H1 (cell line): ENCODE measurements around the gene RFC1. TPM values are rescaled to one million over a fixed set of nuclear protein-coding genes. Genes with fewer than 3 reads are reported as not detected.
"Not testable (repeated sequence)": the region's sequence is repeated elsewhere in the genome, so short reads cannot be mapped to it uniquely, and the experiment has no call there.

Source experiments
- CTCF ChIA-PET: fragments of 300-600 bp; sonication (Branson Sonifier 250); formaldehyde crosslinking; loops from one replicate; lab custom pipeline; 2021; ENCODE audit not compliant: partially characterized antibody; lab: Charles Lee
- POLR2A ChIA-PET: fragments of 300-600 bp; sonication (Branson Sonifier 250); formaldehyde crosslinking; loops from one replicate; lab custom pipeline; 2021; ENCODE audit warnings: inconsistent platforms; ENCODE audit not compliant: partially characterized antibody; lab: Charles Lee
- DNase-seq, 2 experiments: peaks; one replicate each; pipeline versions ENCODE4 v3.0.0 to v3.0.0-alpha.2; 2010 to 2022; ENCODE audit warnings: low spot score in 2 of 2, low read depth in 1 of 2, mixed read lengths in 1 of 2
- FAIRE-seq: peaks from 2 replicates; lab custom pipeline; 2011; peaks lifted over from hg19 to GRCh38; lab: Jason Lieb, UNC
- H2AFZ ChIP-seq: 2 replicates; pipeline ENCODE4 v1.8.1; 2012; ENCODE audit warnings: low read length, inconsistent platforms
- H2AK5ac ChIP-seq: 2 replicates; pipeline ENCODE4 v1.6.1; 2013; ENCODE audit warnings: low read depth, low read length
- H2BK120ac ChIP-seq: replicated peaks from 2 replicates; pipeline ENCODE3; 2013; ENCODE audit warnings: low read depth, low read length, inconsistent platforms
- H2BK12ac ChIP-seq: 2 replicates; pipeline ENCODE4 v1.6.1; 2013; ENCODE audit warnings: low read depth, low read length
- H2BK15ac ChIP-seq: 2 replicates; pipeline ENCODE4 v1.6.1; 2013; ENCODE audit warnings: low read length
- H2BK20ac ChIP-seq: 2 replicates; pipeline ENCODE4 v1.6.1; 2013; ENCODE audit warnings: low read length
- H2BK5ac ChIP-seq: 2 replicates; pipeline ENCODE4 v1.6.1; 2013; ENCODE audit warnings: low read depth, low read length
- H3K14ac ChIP-seq: 2 replicates; pipeline ENCODE4 v1.6.1; 2013; ENCODE audit warnings: inconsistent platforms; ENCODE audit not compliant: insufficient read length
- H3K18ac ChIP-seq: 2 replicates; pipeline ENCODE4 v1.6.1; 2013; ENCODE audit warnings: low read length; ENCODE audit errors: extremely low read depth
- H3K23ac ChIP-seq: 2 replicates; pipeline ENCODE4 v1.6.1; 2013; ENCODE audit warnings: inconsistent platforms; ENCODE audit not compliant: insufficient read length
- H3K23me2 ChIP-seq: 2 replicates; pipeline ENCODE4 v1.6.1; 2013; ENCODE audit warnings: low read depth, low read length
- H3K27ac ChIP-seq: 2 replicates; pipeline ENCODE4 v1.6.1; 2011; ENCODE audit warnings: low read depth, low read length, inconsistent platforms
- H3K27me3 ChIP-seq, 4 experiments: replicated peaks in 1 of 4; 1 replicate in 1 of 4; 2 replicates in 3 of 4; pipeline versions ENCODE4 v1.6.1 to v1.8.1; 2011 to 2013; ENCODE audit warnings: low read length in 3 of 4, mild to moderate bottlenecking in 3 of 4, inconsistent platforms in 2 of 4, mixed read lengths in 2 of 4, moderate library complexity in 1 of 4; ENCODE audit not compliant: control insufficient read depth in 3 of 4, insufficient read depth in 3 of 4; ENCODE audit errors: extremely low read depth in 1 of 4
- H3K36me3 ChIP-seq, 4 experiments: 2 replicates each; pipeline versions ENCODE4 v1.6.1 to v1.8.1; 2011 to 2013; ENCODE audit warnings: mild to moderate bottlenecking in 4 of 4, low read length in 3 of 4, moderate library complexity in 2 of 4, control low read depth in 1 of 4, inconsistent platforms in 1 of 4; ENCODE audit not compliant: insufficient read depth in 4 of 4, control insufficient read depth in 2 of 4
- H3K4ac ChIP-seq: replicated peaks from 2 replicates; pipeline ENCODE3; 2013; ENCODE audit warnings: low read length, low read depth, mixed read lengths, inconsistent platforms; ENCODE audit not compliant: insufficient read length
- H3K4me1 ChIP-seq, 4 experiments: replicated peaks in 1 of 4; 1 replicate in 1 of 4; 2 replicates in 3 of 4; pipeline versions ENCODE4 v1.6.1 to v1.8.1; 2011 to 2013; ENCODE audit warnings: low read length in 3 of 4, inconsistent platforms in 2 of 4, mixed read lengths in 1 of 4; ENCODE audit not compliant: insufficient read depth in 4 of 4, control insufficient read depth in 3 of 4
- H3K4me2 ChIP-seq, 2 experiments: 2 replicates each; pipeline versions ENCODE4 v1.6.1 to v1.8.1; 2011 to 2013; ENCODE audit warnings: low read depth in 2 of 2, low read length in 2 of 2, control low read depth in 1 of 2, inconsistent platforms in 1 of 2, mild to moderate bottlenecking in 1 of 2; ENCODE audit not compliant: insufficient read depth in 1 of 2
- H3K4me3 ChIP-seq, 4 experiments: fragments of 200-600, 300-600 bp in 1 of 4; sonication (generic), shearing (Covaris generic), sonication (Bioruptor Twin) in 1 of 4; 2 replicates each; pipeline versions ENCODE4 v1.5.1 to v1.8.1; 2011 to 2016; ENCODE audit warnings: low read length in 4 of 4, low read depth in 3 of 4, control low read depth in 2 of 4, inconsistent platforms in 2 of 4, mild to moderate bottlenecking in 2 of 4, mixed read lengths in 1 of 4, moderate library complexity in 1 of 4; ENCODE audit not compliant: insufficient read depth in 2 of 4; ENCODE audit errors: extremely low read depth in 1 of 4
- H3K56ac ChIP-seq: replicated peaks from 2 replicates; pipeline ENCODE3; 2013; ENCODE audit warnings: low read depth, mild to moderate bottlenecking, mixed read lengths, low read length, inconsistent platforms; ENCODE audit not compliant: insufficient read length
- H3K79me1 ChIP-seq: 2 replicates; pipeline ENCODE4 v1.6.1; 2013; ENCODE audit warnings: low read depth, low read length, control low read depth
- H3K79me2 ChIP-seq, 2 experiments: 2 replicates each; pipeline versions ENCODE4 v1.6.1 to v1.8.1; 2012 to 2013; ENCODE audit warnings: low read length in 2 of 2, mild to moderate bottlenecking in 2 of 2, inconsistent platforms in 1 of 2; ENCODE audit not compliant: insufficient read depth in 2 of 2, control insufficient read depth in 1 of 2
- H3K9ac ChIP-seq, 4 experiments: replicated peaks in 1 of 4; 1 replicate in 1 of 4; 2 replicates in 3 of 4; pipeline versions ENCODE4 v1.6.1 to v1.8.1; 2011 to 2013; ENCODE audit warnings: low read depth in 3 of 4, low read length in 3 of 4, control low read depth in 2 of 4, mild to moderate bottlenecking in 2 of 4, moderate library complexity in 2 of 4, inconsistent platforms in 1 of 4; ENCODE audit errors: extremely low read depth in 1 of 4
- H3K9me3 ChIP-seq, 2 experiments: 2 replicates each; pipeline versions ENCODE4 v1.6.1 to v1.8.1; 2012 to 2013; ENCODE audit warnings: mild to moderate bottlenecking in 2 of 2, moderate library complexity in 2 of 2, control low read depth in 1 of 2, inconsistent platforms in 1 of 2, low read depth in 1 of 2, low read length in 1 of 2, mixed read lengths in 1 of 2; ENCODE audit not compliant: insufficient read depth in 2 of 2
- H4K20me1 ChIP-seq, 2 experiments: replicated peaks in 1 of 2; 2 replicates each; pipeline versions ENCODE3 to v1.8.1; 2011 to 2013; ENCODE audit warnings: inconsistent platforms in 2 of 2, low read length in 2 of 2, mild to moderate bottlenecking in 1 of 2; ENCODE audit not compliant: insufficient read depth in 2 of 2, control insufficient read depth in 1 of 2
- H4K5ac ChIP-seq: 2 replicates; pipeline ENCODE4 v1.6.1; 2013; ENCODE audit warnings: low read length, low read depth, mixed read lengths, inconsistent platforms; ENCODE audit not compliant: insufficient read length
- H4K8ac ChIP-seq: 2 replicates; pipeline ENCODE4 v1.8.0; 2013; ENCODE audit warnings: mild to moderate bottlenecking, moderate library complexity, low read length, inconsistent platforms; ENCODE audit not compliant: insufficient read depth; ENCODE audit errors: extremely low read depth
- H4K91ac ChIP-seq: replicated peaks from 2 replicates; pipeline ENCODE3; 2013; ENCODE audit warnings: low read length, mixed read lengths, inconsistent platforms; ENCODE audit not compliant: insufficient read length
- EP300 ChIP-seq, 2 experiments: IDR thresholded peaks; 1 replicate in 1 of 2; 2 replicates in 1 of 2; pipeline ENCODE4 v1.6.1; 2011 to 2012; ENCODE audit warnings: low read depth in 2 of 2, low read length in 2 of 2, mild to moderate bottlenecking in 2 of 2, borderline replicate concordance in 1 of 2, inconsistent platforms in 1 of 2, moderate library complexity in 1 of 2
- GABPA ChIP-seq: IDR thresholded peaks from 2 replicates; pipeline ENCODE4 v1.6.1; 2011; ENCODE audit warnings: mild to moderate bottlenecking, low read length, moderate library complexity, borderline replicate concordance; ENCODE audit not compliant: insufficient read depth
- HDAC6 ChIP-seq: IDR thresholded peaks from one replicate; pipeline ENCODE4 v1.7.1; 2012; ENCODE audit warnings: low read depth, mild to moderate bottlenecking, inconsistent platforms, low read length, moderate library complexity
- JUN ChIP-seq: IDR thresholded peaks from 2 replicates; pipeline ENCODE4 v1.6.1; 2011; ENCODE audit warnings: low read depth, mild to moderate bottlenecking, improper control_type of control experiment, low read length
- KDM4A ChIP-seq: IDR thresholded peaks from one replicate; pipeline ENCODE4 v1.7.1; 2012; ENCODE audit warnings: low read depth, mild to moderate bottlenecking, moderate library complexity, low read length, inconsistent platforms; ENCODE audit not compliant: severe bottlenecking
- RAD21 ChIP-seq, 2 experiments: IDR thresholded peaks in 1 of 2; conservative IDR thresholded peaks in 1 of 2; 2 replicates each; pipeline ENCODE4 v1.6.1; 2011; ENCODE audit warnings: low read depth in 2 of 2, low read length in 2 of 2, improper control_type of control experiment in 1 of 2, inconsistent platforms in 1 of 2, mild to moderate bottlenecking in 1 of 2, moderate library complexity in 1 of 2
- SP2 ChIP-seq: IDR thresholded peaks from 2 replicates; pipeline ENCODE4 v1.6.1; 2012; ENCODE audit warnings: mild to moderate bottlenecking, low read length, inconsistent platforms
- TAF7 ChIP-seq: optimal IDR thresholded peaks from 2 replicates; pipeline ENCODE3; 2011; ENCODE audit warnings: low read depth, mild to moderate bottlenecking, inconsistent platforms, low read length, moderate library complexity, borderline replicate concordance
- WGBS, 2 experiments: shearing (Covaris generic) in 1 of 2; methylation state at CpG; one replicate each; pipeline versions ENCODE4 v1.1.6 to v1.1.7; 2013 to 2015; ENCODE audit warnings: low lambda C conversion rate in 2 of 2, mixed read lengths in 2 of 2, inconsistent platforms in 1 of 2, low coverage in 1 of 2, missing lambda C conversion rate in 1 of 2; ENCODE audit not compliant: insufficient replicate concordance in 2 of 2, insufficient coverage in 1 of 2, insufficient read length in 1 of 2; ENCODE audit errors: extremely low coverage in 1 of 2, missing lambda C conversion rate in 1 of 2; 5-methylcytosine and 5-hydroxymethylcytosine counted together
- polyA plus RNA-seq, 7 experiments: library from polyadenylated mRNA; depleted of rRNA in 3 of 7; stranded (reverse) in 5 of 7; unstranded in 2 of 7; fragments of >200 nt in 5 of 7; fragments of 200-250 nt in 2 of 7; gene quantifications; 1 replicate in 5 of 7; 2 replicates in 1 of 7; 4 replicates in 1 of 7; pipeline versions ENCODE4 v1.2.1 to v1.2.3, GENCODE V29; 2011 to 2013; ENCODE audit warnings: missing spikeins in 2 of 7, mixed read lengths in 2 of 7
- total RNA-seq: library from RNA; stranded (reverse); fragmentation: NEBNext Ultra II Directional; extraction: Animal tissue kit (Norgen Biotek cat#: 25700); gene quantifications from 2 replicates; pipeline ENCODE4 v1.2.1, GENCODE V29; 2021
- TF ChIP-seq, protein P1 (sequence below): IDR thresholded peaks from 2 replicates; pipeline ENCODE4 v1.6.1; 2012; ENCODE audit warnings: inconsistent platforms

Gene RFC1
- total and polyA plus RNA-seq, 2 of the 8 experiments (the other 6 are each of a cell fraction or from before 2014, with no cell fraction given): 16.0 to 83.8 TPM

DNA sequence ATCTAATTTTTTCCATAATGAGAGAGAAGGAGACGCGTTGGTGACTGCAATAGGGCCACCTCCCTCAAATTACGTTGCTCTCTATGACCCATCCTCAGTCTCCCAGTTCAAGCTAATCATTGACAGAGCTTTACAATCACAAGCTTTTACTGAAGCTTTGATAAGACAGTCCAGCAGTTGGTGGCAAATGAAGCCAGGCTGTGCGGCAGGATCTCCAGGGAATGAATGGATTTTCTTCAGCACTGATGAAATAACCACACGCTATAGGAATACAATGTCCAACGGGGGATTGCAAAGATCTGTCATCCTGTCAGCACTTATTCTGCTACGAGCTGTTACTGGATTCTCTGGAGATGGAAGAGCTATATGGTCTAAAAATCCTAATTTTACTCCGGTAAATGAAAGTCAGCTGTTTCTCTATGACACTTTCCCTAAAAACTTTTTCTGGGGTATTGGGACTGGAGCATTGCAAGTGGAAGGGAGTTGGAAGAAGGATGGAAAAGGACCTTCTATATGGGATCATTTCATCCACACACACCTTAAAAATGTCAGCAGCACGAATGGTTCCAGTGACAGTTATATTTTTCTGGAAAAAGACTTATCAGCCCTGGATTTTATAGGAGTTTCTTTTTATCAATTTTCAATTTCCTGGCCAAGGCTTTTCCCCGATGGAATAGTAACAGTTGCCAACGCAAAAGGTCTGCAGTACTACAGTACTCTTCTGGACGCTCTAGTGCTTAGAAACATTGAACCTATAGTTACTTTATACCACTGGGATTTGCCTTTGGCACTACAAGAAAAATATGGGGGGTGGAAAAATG, 40.8 kb upstream of the RFC1 start, which contains the start of gene KLB (continued):
- TF ChIP-seq GABPA (no peak), SP2 (no peak), RAD21 (IDR thresholded peaks at IDR 0.05 in 1 of 2, conservative IDR thresholded peaks at IDR 0.05 in 1 of 2; ENCODE audit: low read depth in 2 of 2, low read length in 2 of 2) (no peak), HDAC6 (no peak), JUN (no peak), KDM4A (no peak), TAF7 (no peak), EP300 (IDR thresholded peaks at IDR 0.05; ENCODE audit: borderline replicate concordance in 1 of 2, low read depth in 2 of 2, low read length in 2 of 2) (no peak)
- TF ChIP-seq, protein P1, sequence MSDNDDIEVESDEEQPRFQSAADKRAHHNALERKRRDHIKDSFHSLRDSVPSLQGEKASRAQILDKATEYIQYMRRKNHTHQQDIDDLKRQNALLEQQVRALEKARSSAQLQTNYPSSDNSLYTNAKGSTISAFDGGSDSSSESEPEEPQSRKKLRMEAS: no peak

DNA sequence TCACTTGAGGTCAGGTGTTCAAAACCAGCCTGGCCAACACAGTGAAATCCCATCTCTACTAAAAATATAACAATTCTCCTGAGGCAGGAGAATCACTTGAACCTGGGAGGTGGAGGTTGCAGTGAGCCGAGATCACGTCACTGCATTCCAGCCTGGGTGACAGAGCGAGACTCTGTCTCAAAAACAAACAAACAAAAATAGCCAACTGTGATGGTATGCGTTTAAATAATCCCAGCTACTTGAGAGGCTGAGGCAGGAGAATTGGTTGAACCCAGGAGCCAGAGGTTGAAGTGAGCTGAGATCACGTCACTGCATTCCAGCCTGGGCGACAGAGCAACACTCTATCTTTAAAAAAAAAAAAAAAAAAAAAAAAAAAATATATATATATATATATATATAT, 35.5 kb upstream of the RFC1 start:
- CTCF ChIA-PET, H4K8ac ChIP-seq, FAIRE-seq, H3K4me3 ChIP-seq, H2BK12ac ChIP-seq, H3K56ac ChIP-seq, H3K79me1 ChIP-seq, H3K27me3 ChIP-seq, H3K4me2 ChIP-seq, H3K9me3 ChIP-seq, H2BK15ac ChIP-seq, H2BK5ac ChIP-seq, H3K4ac ChIP-seq, H4K5ac ChIP-seq, H3K23me2 ChIP-seq, H3K36me3 ChIP-seq, H2AFZ ChIP-seq, H2BK20ac ChIP-seq, H3K18ac ChIP-seq, H3K14ac ChIP-seq, H3K23ac ChIP-seq, H4K20me1 ChIP-seq, H2AK5ac ChIP-seq, H2BK120ac ChIP-seq, H3K27ac ChIP-seq, POLR2A ChIA-PET, H3K4me1 ChIP-seq, H3K79me2 ChIP-seq, H3K9ac ChIP-seq, DNase-seq, H4K91ac ChIP-seq: not testable (repeated sequence)
- 84% methylated on average over 6 of the region's 6 CpGs; no CpG with 5 or more reads in 1 of the 2 experiments for WGBS, 2 experiments
